Tibial artery (tissue), 4 donors: Measurements from ENCODE around the gene ROR1.
A peak's percentile ranks its signal among the peaks of the same experiment; 100 is the strongest.

Experiments
- DNase-seq, 2 donors: peaks; one replicate each; pipeline ENCODE4 v3.0.0-alpha.2; 2019
- H3K27ac ChIP-seq, 2 donors: fragments of 200-600 bp; sonication (generic) in 1 of 2; 1 replicate in 1 of 2; 2 replicates in 1 of 2; pipeline ENCODE4 v1.5.1; 2018 to 2019; ENCODE audit warnings: mild to moderate bottlenecking in 1 of 2
- H3K27me3 ChIP-seq, 2 donors: fragments of 200-600 bp; sonication (generic) in 1 of 2; one replicate each; pipeline versions ENCODE4 v1.5.1 to v1.6.0; 2016 to 2019
- H3K36me3 ChIP-seq, 3 donors: fragments of 200-600 bp; sonication (generic) in 2 of 3; one replicate each; pipeline ENCODE4 v1.5.1; 2016 to 2019; ENCODE audit warnings: mild to moderate bottlenecking in 2 of 3
- H3K4me1 ChIP-seq, 4 donors: fragments of 200-600 bp; sonication (generic) in 2 of 4; 1 replicate in 3 of 4; 2 replicates in 1 of 4; pipeline ENCODE4 v1.5.1; 2016 to 2019
- H3K4me3 ChIP-seq, 2 donors: fragments of 200-600 bp; sonication (generic) in 1 of 2; 1 replicate in 1 of 2; 2 replicates in 1 of 2; pipeline ENCODE4 v1.5.1; 2018 to 2019; ENCODE audit warnings: mild to moderate bottlenecking in 2 of 2
- H3K9me3 ChIP-seq, 3 donors: fragments of 200-600 bp; sonication (generic) in 1 of 3; one replicate each; pipeline ENCODE4 v1.5.1; 2016 to 2019
- intact Hi-C: fragments of 100-400 bp; cut with DNase I; formaldehyde crosslinking; loops from one replicate; pipeline ENCODE4 v1.15.0; 2023; ENCODE audit warnings: low total_unique reads
- TF ChIP-seq, protein P1 (sequence below), 2 experiments: fragments of 200-600 bp in 1 of 2; fragments of 450-650 bp in 1 of 2; IDR thresholded peaks; one replicate each; pipeline ENCODE4 v1.5.1; 2017 to 2019; ENCODE audit warnings: antibody characterized with exemption in 2 of 2, mild to moderate bottlenecking in 1 of 2, moderate library complexity in 1 of 2

ROR1 gene

GRCh38 chr1:64030411-64030810 lies 256.6 kb downstream of the ROR1 start:
- Histone ChIP-seq H3K36me3 (no peaks in the 10 kb centered on the region), H3K4me3 (no peak overlapping the region), H3K9me3 (no peaks in the 10 kb centered on the region), H3K27ac (no peak overlapping the region), H3K27me3 (no peaks in the 10 kb centered on the region), H3K4me1 (peaks cover 0 to 43% (median 22%) of the 10 kb centered on the region in 4 donors)
- intact Hi-C loops: no loop called here
- TF ChIP-seq, protein P1, sequence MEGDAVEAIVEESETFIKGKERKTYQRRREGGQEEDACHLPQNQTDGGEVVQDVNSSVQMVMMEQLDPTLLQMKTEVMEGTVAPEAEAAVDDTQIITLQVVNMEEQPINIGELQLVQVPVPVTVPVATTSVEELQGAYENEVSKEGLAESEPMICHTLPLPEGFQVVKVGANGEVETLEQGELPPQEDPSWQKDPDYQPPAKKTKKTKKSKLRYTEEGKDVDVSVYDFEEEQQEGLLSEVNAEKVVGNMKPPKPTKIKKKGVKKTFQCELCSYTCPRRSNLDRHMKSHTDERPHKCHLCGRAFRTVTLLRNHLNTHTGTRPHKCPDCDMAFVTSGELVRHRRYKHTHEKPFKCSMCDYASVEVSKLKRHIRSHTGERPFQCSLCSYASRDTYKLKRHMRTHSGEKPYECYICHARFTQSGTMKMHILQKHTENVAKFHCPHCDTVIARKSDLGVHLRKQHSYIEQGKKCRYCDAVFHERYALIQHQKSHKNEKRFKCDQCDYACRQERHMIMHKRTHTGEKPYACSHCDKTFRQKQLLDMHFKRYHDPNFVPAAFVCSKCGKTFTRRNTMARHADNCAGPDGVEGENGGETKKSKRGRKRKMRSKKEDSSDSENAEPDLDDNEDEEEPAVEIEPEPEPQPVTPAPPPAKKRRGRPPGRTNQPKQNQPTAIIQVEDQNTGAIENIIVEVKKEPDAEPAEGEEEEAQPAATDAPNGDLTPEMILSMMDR (IDR thresholded peaks at IDR 0.05): no peak
- no peak for DNase-seq

GRCh38 chr1:64031236-64031635 lies 257.4 kb downstream of the ROR1 start:
- peaks cover 0 to 51% (median 23%) of the 10 kb centered on the region in 4 donors for H3K4me1 ChIP-seq
- H3K27ac ChIP-seq: no peak overlapping the region
- TF ChIP-seq, protein P1 (IDR thresholded peaks at IDR 0.05): no peak
- no peaks in the 10 kb centered on the region for H3K9me3 ChIP-seq
- intact Hi-C loops: no loop called here
- no peaks in the 10 kb centered on the region for H3K27me3 ChIP-seq
- no peaks in the 10 kb centered on the region for H3K36me3 ChIP-seq
- no peak for DNase-seq
- H3K4me3 ChIP-seq: no peak overlapping the region

GRCh38 chr1:64033667-64034220 lies 259.9 kb downstream of the ROR1 start:
- Histone ChIP-seq H3K9me3 (no peaks in the 10 kb centered on the region), H3K27ac (peak overlapping the region; percentile 27 to 83), H3K4me3 (no peak overlapping the region), H3K27me3 (no peaks in the 10 kb centered on the region), H3K4me1 (peaks cover 0 to 74% (median 42%) of the 10 kb centered on the region in 4 donors), H3K36me3 (no peaks in the 10 kb centered on the region)
- intact Hi-C loops: no loop called here
- DNase-seq: peak in 1 of 2 donors; percentile 46
- TF ChIP-seq, protein P1 (IDR thresholded peaks at IDR 0.05): no peak

DNA sequence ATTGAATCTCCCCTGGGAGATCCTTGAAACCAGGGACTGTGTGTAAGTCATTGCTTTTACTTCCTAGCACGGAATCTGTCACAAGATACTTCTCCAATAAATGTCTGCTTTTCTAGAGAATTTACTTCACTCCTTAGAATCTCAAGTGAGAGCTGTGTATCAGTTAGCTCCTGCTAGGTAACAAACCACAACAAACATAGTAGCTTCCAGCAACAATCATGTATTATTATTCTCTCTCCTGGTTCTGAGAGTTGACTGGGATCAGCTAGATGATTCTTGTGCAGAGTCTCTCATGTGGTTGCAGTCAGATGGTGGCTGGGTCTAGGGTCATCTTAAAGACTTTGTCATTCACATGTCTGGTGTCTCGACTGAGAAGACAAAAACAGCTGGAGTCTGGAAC lies 262.7 kb downstream of the ROR1 start:
- intact Hi-C loops: loop anchor here (5.0 kb wide), 1 partner anchor 54 kb away; no protein-coding TSS in a partner anchor
- Histone ChIP-seq H3K4me3 (no peak overlapping the region), H3K4me1 (peaks cover 0 to 95% (median 53%) of the 10 kb centered on the region in 4 donors)

GRCh38 chr1:64038119-64038518 lies 264.3 kb downstream of the ROR1 start:
- DNase-seq: no peak
- Histone ChIP-seq H3K27me3 (no peaks in the 10 kb centered on the region), H3K36me3 (no peaks in the 10 kb centered on the region), H3K4me3 (no peak overlapping the region), H3K9me3 (no peaks in the 10 kb centered on the region), H3K27ac (peak overlapping the region; percentile 76 to 83), H3K4me1 (peaks cover 0 to 98% (median 61%) of the 10 kb centered on the region in 4 donors)
- TF ChIP-seq, protein P1 (IDR thresholded peaks at IDR 0.05): no peak
- intact Hi-C loops: loop anchor here (5.0 kb wide), 1 partner anchor 56 kb away; no protein-coding TSS in a partner anchor

More for the DNA sequence above, 262.7 kb downstream of the ROR1 start:
- no peak for DNase-seq
- H3K27ac ChIP-seq: peak overlapping the region; percentile 25 to 83
- TF ChIP-seq, protein P1 (IDR thresholded peaks at IDR 0.05): no peak
- H3K36me3 ChIP-seq: no peaks in the 10 kb centered on the region
- H3K27me3 ChIP-seq: no peaks in the 10 kb centered on the region
- H3K9me3 ChIP-seq: no peaks in the 10 kb centered on the region
